GM12878 (cell line): ENCODE data around the gene WTIP. TPM values are rescaled to one million over a fixed set of nuclear protein-coding genes. Genes with fewer than 3 reads are reported as not detected.

ENCODE experiments used
- ATAC-seq: fragments of 200-7000 bp; cut with Tn5 transposase; 3 replicates; pipeline ENCODE4 v1.9.1; 2020; ENCODE audit warnings: mild to moderate bottlenecking, moderate library complexity
- BruUV-seq: library from RNA; stranded (reverse); fragments of 400-500 nt; replicated peaks from 2 replicates; lab custom pipeline; 2021; lab: Mats Ljungman, UMichigan
- CTCF ChIA-PET: fragments of 300-600 bp; sonication (Branson Sonifier 250); formaldehyde crosslinking; extraction: SDS; loops from one replicate; lab custom pipeline; 2021; ENCODE audit warnings: inconsistent platforms; lab: Yijun Ruan, JAX
- POLR2A ChIA-PET: fragments of 350-600 bp; formaldehyde crosslinking; extraction: SDS; loops from one replicate; lab custom pipeline; 2021; ENCODE audit warnings: inconsistent platforms; lab: Charles Lee
- RAD21 ChIA-PET: fragments of 300-600 bp; sonication (Branson Sonifier 250); formaldehyde crosslinking; loops from one replicate; lab custom pipeline; 2023; ENCODE audit warnings: antibody characterized with exemption; ENCODE audit not compliant: unreplicated experiment; lab: Charles Lee
- SMC1A ChIA-PET: fragments of 300-600 bp; sonication (Branson Sonifier 250); formaldehyde crosslinking; loops from one replicate; lab custom pipeline; 2023; ENCODE audit not compliant: unreplicated experiment, uncharacterized antibody; lab: Charles Lee
- DNase-seq: peaks from one replicate; pipeline ENCODE4 v3.0.0-alpha.2; 2011; ENCODE audit warnings: low read depth, low spot score
- FAIRE-seq: peaks from 3 replicates; lab custom pipeline; 2011; peaks lifted over from hg19 to GRCh38; lab: Jason Lieb, UNC
- H2AFZ ChIP-seq: 2 replicates; pipeline ENCODE4 v1.6.0; 2011; ENCODE audit warnings: low read depth, low read length, control low read depth; ENCODE audit not compliant: control insufficient read depth
- H3K27ac ChIP-seq: 2 replicates; pipeline ENCODE4 v1.5.1; 2011; ENCODE audit warnings: control low read depth; ENCODE audit not compliant: control insufficient read depth, insufficient read depth
- H3K27me3 ChIP-seq, 2 experiments: replicated peaks in 1 of 2; 2 replicates each; pipeline versions ENCODE4 v1.6.0 to v1.6.1; 2011; ENCODE audit warnings: low read length in 1 of 2; ENCODE audit not compliant: control insufficient read depth in 2 of 2, insufficient read depth in 2 of 2
- H3K36me3 ChIP-seq, 2 experiments: 2 replicates each; pipeline ENCODE4 v1.5.1; 2011; ENCODE audit warnings: low read length in 1 of 2; ENCODE audit not compliant: control insufficient read depth in 2 of 2, insufficient read depth in 2 of 2
- H3K4me1 ChIP-seq: 2 replicates; pipeline ENCODE4 v1.6.1; 2011; ENCODE audit warnings: mild to moderate bottlenecking, low read length, moderate library complexity, mixed read lengths; ENCODE audit not compliant: control insufficient read depth, insufficient read depth
- H3K4me2 ChIP-seq: 2 replicates; pipeline ENCODE4 v1.6.0; 2011; ENCODE audit warnings: control low read depth; ENCODE audit not compliant: control insufficient read depth, insufficient read depth
- H3K4me3 ChIP-seq: fragments of 200-600 bp; sonication (generic); 2 replicates; pipeline ENCODE4 v1.5.1; 2016
- H3K79me2 ChIP-seq: 2 replicates; pipeline ENCODE4 v1.6.0; 2011; ENCODE audit warnings: low read length; ENCODE audit not compliant: control insufficient read depth, insufficient read depth
- H3K9ac ChIP-seq: 2 replicates; pipeline ENCODE4 v1.8.0; 2011; ENCODE audit warnings: low read length, control low read depth, mixed read lengths; ENCODE audit not compliant: control insufficient read depth, insufficient read depth
- H3K9me3 ChIP-seq: replicated peaks from 3 replicates; pipeline ENCODE4 v1.5.1; 2011; ENCODE audit warnings: mild to moderate bottlenecking, low read length; ENCODE audit not compliant: control insufficient read depth, insufficient read depth
- H4K20me1 ChIP-seq: 2 replicates; pipeline ENCODE4 v1.6.0; 2011; ENCODE audit not compliant: control insufficient read depth, insufficient read depth
- CREB1 ChIP-seq: IDR thresholded peaks from 2 replicates; pipeline ENCODE4 v1.6.1; 2012; ENCODE audit warnings: low read depth, mild to moderate bottlenecking, inconsistent platforms
- E2F4 ChIP-seq: IDR thresholded peaks from 2 replicates; pipeline ENCODE4 v1.6.1; 2012; ENCODE audit warnings: low read depth, low read length, improper control_type of control experiment
- EP300 ChIP-seq, 2 experiments: fragments of 150-350 bp in 1 of 2; IDR thresholded peaks; 2 replicates each; pipeline ENCODE4 v1.6.1; 2011 to 2012; ENCODE audit warnings: low read depth in 2 of 2, low read length in 2 of 2, borderline replicate concordance in 1 of 2, improper control_type of control experiment in 1 of 2, inconsistent platforms in 1 of 2; ENCODE audit not compliant: control insufficient read depth in 1 of 2
- RAD21 ChIP-seq: IDR thresholded peaks from 2 replicates; pipeline ENCODE4 v1.6.1; 2011; ENCODE audit warnings: mild to moderate bottlenecking, low read depth, low read length, moderate library complexity; ENCODE audit not compliant: insufficient read depth
- RAD51 ChIP-seq: fragments of 450-650 bp; IDR thresholded peaks from 2 replicates; pipeline ENCODE4 v1.6.1; 2016; ENCODE audit warnings: moderate library complexity, mild to moderate bottlenecking, inconsistent platforms
- SIN3A ChIP-seq: IDR thresholded peaks from 2 replicates; pipeline ENCODE4 v1.6.1; 2012; ENCODE audit warnings: low read depth, low read length, improper control_type of control experiment
- SMAD5 ChIP-seq: IDR thresholded peaks from 2 replicates; pipeline ENCODE4 v1.6.1; 2016; ENCODE audit warnings: antibody characterized with exemption, low read depth
- SRF ChIP-seq, 2 experiments: IDR thresholded peaks; 2 replicates each; pipeline ENCODE4 v1.6.1; 2011; ENCODE audit warnings: low read depth in 2 of 2, low read length in 2 of 2, mild to moderate bottlenecking in 1 of 2, moderate library complexity in 1 of 2
- STAT3 ChIP-seq: IDR thresholded peaks from 2 replicates; pipeline ENCODE4 v1.6.1; 2011; ENCODE audit warnings: low read depth, low read length, improper control_type of control experiment
- SUPT20H ChIP-seq: IDR thresholded peaks from 2 replicates; pipeline ENCODE4 v1.6.1; 2011; ENCODE audit warnings: low read depth, mild to moderate bottlenecking, low read length, moderate library complexity, borderline replicate concordance; ENCODE audit not compliant: control insufficient read depth
- ZBTB33 ChIP-seq: fragments of 450-650 bp; IDR thresholded peaks from 2 replicates; pipeline ENCODE4 v1.6.1; 2017; ENCODE audit warnings: mild to moderate bottlenecking
- WGBS: methylation state at CpG from one replicate; pipeline ENCODE4 v1.1.6; 2016; ENCODE audit warnings: low lambda C conversion rate; ENCODE audit not compliant: insufficient replicate concordance, insufficient coverage; ENCODE audit errors: missing lambda C conversion rate; 5-methylcytosine and 5-hydroxymethylcytosine counted together
- in situ Hi-C: fragments of 300-500 bp; cut with MboI; formaldehyde crosslinking; loops from 9 replicates; pipeline ENCODE4 v1.14.3; 2018; ENCODE audit warnings: mixed read lengths
- intact Hi-C: fragments of 100-400 bp; cut with micrococcal nuclease; formaldehyde crosslinking; loops from one replicate; pipeline ENCODE4 v1.14.2; 2022; ENCODE audit not compliant: unreplicated experiment
- polyA plus RNA-seq, 11 experiments: library from polyadenylated mRNA; depleted of rRNA in 4 of 11; unstranded in 6 of 11; stranded (reverse) in 5 of 11; fragments of >200 nt; fragmentation: Nextera tagmentation in 4 of 11; fragmentation: Illumina TruSeq in 1 of 11; extraction: Ambion mirVana in 4 of 11; extraction: Trizol in 1 of 11; gene quantifications; 1 replicate in 1 of 11; 2 replicates in 10 of 11; pipeline versions ENCODE4 v1.2.1 to v1.2.3, GENCODE V29; 2011 to 2016; ENCODE audit warnings: inconsistent platforms in 2 of 11, missing spikeins in 2 of 11, low read depth in 1 of 11
- total RNA-seq, 4 experiments: library from RNA; depleted of rRNA in 3 of 4; stranded (reverse); fragments of >200 nt in 3 of 4; fragmentation: Illumina TruSeq in 1 of 4; extraction: Trizol in 1 of 4; gene quantifications; 2 replicates each; pipeline versions ENCODE4 v1.2.1 to v1.2.3, GENCODE V29; 2013 to 2021
- TF ChIP-seq, protein P1 (sequence below): fragments of 150-350 bp; IDR thresholded peaks from 2 replicates; pipeline ENCODE4 v1.6.1; 2014; ENCODE audit warnings: mild to moderate bottlenecking, low read depth, low read length
- TF ChIP-seq, protein P2 (sequence below), 3 experiments: IDR thresholded peaks in 2 of 3; conservative IDR thresholded peaks in 1 of 3; 2 replicates each; pipeline ENCODE4 v1.5.1; 2011; ENCODE audit warnings: low read depth in 3 of 3, low read length in 3 of 3, mild to moderate bottlenecking in 3 of 3, control low read depth in 2 of 3, moderate library complexity in 2 of 3, inconsistent platforms in 1 of 3, mixed read lengths in 1 of 3; ENCODE audit not compliant: control insufficient read depth in 2 of 3, insufficient read depth in 1 of 3; ENCODE audit errors: extremely low read depth in 1 of 3

Gene WTIP
- total and polyA plus RNA-seq, 10 of the 15 experiments (the other 5 are each of a cell fraction or from before 2014, with no cell fraction given) = 0.06 to 0.77 (median 0.17) TPM; not detected in 2

- TF ChIP-seq ZBTB33 = no peak
These were observed at the start of gene WTIP (continued) for GRCh38 chr19:34480971-34481841.

GRCh38 chr19:34432797-34433196, 48.8 kb upstream of the WTIP start:
- no peaks in the 10 kb centered on the region for H3K27me3 ChIP-seq
- peaks cover 3 to 13% of the 10 kb centered on the region in 2 experiments for H3K36me3 ChIP-seq
- ChIA-PET RAD21 (interaction anchor here (0.9 to 1.4 kb wide), 2 partner anchors 68 to 231 kb away, joined by 3 to 5 read pairs; partner anchors contain the start of gene GPI), POLR2A (no interaction called here), SMC1A (interaction anchor here (1.0 kb wide), 1 partner anchor 23 kb away, joined by 4 read pairs; no protein-coding TSS in a partner anchor), CTCF (no interaction called here)
- in situ Hi-C loops (no loop called here), intact Hi-C loops (no loop called here)
- DNase-seq (no peak), FAIRE-seq (no peak), ATAC-seq (no peak)
- no peak overlapping the region for H3K9ac ChIP-seq
- H2AFZ ChIP-seq = no peak overlapping the region
- H3K4me2 ChIP-seq = no peak overlapping the region
- no peak overlapping the region for H3K27ac ChIP-seq
- H3K79me2 ChIP-seq = peaks cover 55% of the 10 kb centered on the region
- BruUV-seq = no TSS peak
- 86% methylated on average over 5 of the region's 5 CpGs for WGBS
- no peak overlapping the region for H3K4me3 ChIP-seq
- no peaks in the 10 kb centered on the region; the same call in 1 of the 2 replicates for H4K20me1 ChIP-seq
- no peaks in the 10 kb centered on the region for H3K4me1 ChIP-seq
- H3K9me3 ChIP-seq = no peaks in the 10 kb centered on the region
- TF ChIP-seq EP300 (IDR thresholded peaks at IDR 0.05; ENCODE audit: borderline replicate concordance in 1 of 2, control insufficient read depth in 1 of 2, low read depth in 2 of 2, low read length in 2 of 2) (no peak), SIN3A (no peak), SUPT20H (no peak), SRF (IDR thresholded peaks at IDR 0.05; ENCODE audit: low read depth in 2 of 2, low read length in 2 of 2) (no peak), CREB1 (no peak), RAD21 (no peak), STAT3 (no peak), E2F4 (no peak), SMAD5 (no peak), RAD51 (no peak)
- TF ChIP-seq, protein P1, sequence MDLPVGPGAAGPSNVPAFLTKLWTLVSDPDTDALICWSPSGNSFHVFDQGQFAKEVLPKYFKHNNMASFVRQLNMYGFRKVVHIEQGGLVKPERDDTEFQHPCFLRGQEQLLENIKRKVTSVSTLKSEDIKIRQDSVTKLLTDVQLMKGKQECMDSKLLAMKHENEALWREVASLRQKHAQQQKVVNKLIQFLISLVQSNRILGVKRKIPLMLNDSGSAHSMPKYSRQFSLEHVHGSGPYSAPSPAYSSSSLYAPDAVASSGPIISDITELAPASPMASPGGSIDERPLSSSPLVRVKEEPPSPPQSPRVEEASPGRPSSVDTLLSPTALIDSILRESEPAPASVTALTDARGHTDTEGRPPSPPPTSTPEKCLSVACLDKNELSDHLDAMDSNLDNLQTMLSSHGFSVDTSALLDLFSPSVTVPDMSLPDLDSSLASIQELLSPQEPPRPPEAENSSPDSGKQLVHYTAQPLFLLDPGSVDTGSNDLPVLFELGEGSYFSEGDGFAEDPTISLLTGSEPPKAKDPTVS = no peak
- TF ChIP-seq, protein P2, sequence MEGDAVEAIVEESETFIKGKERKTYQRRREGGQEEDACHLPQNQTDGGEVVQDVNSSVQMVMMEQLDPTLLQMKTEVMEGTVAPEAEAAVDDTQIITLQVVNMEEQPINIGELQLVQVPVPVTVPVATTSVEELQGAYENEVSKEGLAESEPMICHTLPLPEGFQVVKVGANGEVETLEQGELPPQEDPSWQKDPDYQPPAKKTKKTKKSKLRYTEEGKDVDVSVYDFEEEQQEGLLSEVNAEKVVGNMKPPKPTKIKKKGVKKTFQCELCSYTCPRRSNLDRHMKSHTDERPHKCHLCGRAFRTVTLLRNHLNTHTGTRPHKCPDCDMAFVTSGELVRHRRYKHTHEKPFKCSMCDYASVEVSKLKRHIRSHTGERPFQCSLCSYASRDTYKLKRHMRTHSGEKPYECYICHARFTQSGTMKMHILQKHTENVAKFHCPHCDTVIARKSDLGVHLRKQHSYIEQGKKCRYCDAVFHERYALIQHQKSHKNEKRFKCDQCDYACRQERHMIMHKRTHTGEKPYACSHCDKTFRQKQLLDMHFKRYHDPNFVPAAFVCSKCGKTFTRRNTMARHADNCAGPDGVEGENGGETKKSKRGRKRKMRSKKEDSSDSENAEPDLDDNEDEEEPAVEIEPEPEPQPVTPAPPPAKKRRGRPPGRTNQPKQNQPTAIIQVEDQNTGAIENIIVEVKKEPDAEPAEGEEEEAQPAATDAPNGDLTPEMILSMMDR (IDR thresholded peaks at IDR 0.05 in 2 of 3, conservative IDR thresholded peaks at IDR 0.05 in 1 of 3; ENCODE audit: control insufficient read depth in 2 of 3, extremely low read depth in 1 of 3, insufficient read depth in 1 of 3, low read depth in 3 of 3, low read length in 3 of 3) = no peak
